K562 treated with DMSO at 1 percent for 24 hours (cell line): Measurements from ENCODE around the gene MZB1. TPM values are rescaled to one million over a fixed set of nuclear protein-coding genes. Genes with fewer than 3 reads are reported as not detected.

ENCODE experiments used
- total RNA-seq: library from RNA; unstranded; fragments of 300-600 nt; gene quantifications from 2 replicates; pipeline ENCODE4 v1.2.3, GENCODE V29; 2022; ENCODE audit warnings: low read depth; ENCODE audit not compliant: insufficient read depth

Gene MZB1, protein sequence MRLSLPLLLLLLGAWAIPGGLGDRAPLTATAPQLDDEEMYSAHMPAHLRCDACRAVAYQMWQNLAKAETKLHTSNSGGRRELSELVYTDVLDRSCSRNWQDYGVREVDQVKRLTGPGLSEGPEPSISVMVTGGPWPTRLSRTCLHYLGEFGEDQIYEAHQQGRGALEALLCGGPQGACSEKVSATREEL
- total RNA-seq, result 0.35 TPM in 1 of 2 replicates, not detected in the other

DNA sequence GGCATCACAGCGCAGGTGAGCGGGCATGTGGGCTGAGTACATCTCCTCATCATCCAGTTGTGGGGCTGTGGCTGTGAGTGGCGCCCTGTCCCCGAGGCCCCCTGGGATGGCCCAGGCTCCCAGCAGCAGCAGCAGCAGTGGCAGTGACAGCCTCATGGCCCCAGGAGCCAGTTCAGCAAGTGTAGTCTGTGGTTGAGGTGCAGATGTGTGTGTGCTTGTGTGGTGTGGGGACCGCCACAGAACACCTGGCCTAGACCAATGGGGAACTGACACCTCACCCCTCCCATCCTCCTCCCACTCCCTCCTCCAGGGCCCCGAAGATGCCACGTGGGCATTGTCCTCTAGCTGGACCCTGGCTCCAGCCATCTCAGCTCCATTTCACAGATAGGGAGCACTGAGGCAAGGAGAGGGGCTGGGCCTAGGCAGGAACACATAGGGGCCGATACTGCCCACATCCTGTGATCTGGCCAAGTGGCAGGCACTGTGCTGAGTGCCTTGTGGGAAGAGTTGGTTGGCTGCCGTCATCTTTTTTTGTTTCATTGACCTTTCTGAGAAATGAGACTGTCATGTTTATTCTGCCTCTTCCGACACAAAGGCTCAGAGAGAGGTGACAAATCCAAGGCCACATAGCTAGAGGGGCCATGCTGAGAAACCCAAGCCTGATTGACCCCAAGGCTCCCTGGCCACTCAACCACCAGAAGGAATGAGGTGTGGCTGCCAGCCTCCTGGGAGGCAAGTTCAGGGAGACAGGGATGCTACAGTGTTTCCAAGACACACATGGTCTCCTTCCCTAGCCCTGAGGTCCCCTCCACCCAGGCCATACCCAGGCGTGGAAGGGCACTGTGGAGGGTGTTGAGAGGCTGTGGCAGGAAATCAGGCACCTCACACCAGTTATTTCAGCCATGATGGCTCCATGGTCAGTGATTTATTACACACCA lies at the start of gene MZB1:
Gene MZB1, minus strand, starts transcription at position 213 of the 938 bp plus-strand sequence. Its CDS starts 57 bp downstream, at position 156.

DNA sequence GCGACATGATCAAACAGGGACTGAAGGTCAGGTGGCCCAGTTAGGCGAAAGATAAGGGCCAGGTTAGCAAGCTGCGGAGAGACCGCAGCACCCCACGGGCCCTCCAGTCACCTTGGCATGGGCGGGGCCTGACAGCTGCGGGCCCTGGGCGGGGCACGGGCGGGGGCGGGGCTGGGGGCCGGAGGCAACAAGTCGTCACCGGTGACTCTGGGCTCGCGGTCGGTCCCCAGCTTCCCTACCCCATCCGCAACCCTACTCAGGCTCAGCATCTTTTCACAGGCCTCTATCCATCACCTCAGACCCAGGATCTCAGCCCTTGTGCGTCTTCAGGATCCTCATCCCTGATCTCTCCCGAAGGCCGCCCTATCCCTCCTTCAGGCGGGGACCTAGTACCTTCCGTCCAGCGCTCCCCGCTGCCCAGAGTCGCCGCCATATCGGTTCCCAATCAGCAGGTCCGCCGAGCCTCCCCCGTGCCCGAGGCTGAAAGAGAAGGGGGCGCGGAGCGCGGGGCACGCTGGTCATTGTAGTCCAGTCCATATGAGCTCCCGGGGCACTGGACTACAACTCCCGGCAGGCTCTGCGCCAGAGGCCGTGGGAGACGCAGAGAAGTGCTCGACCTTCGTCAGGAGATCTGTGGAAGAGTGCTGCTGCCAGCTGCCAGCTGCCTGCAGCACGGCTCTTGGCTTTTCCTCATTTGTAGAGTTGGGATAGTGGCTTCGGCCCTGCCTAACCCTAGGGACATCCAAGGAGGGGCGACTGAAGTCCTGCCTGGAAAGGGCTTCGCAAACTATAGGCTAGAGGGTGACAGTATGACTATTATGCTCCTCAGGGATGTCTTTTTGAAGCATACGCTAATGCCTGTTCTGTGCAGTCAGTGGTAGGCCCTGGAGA lies 49.5 kb upstream of the MZB1 start, which contains the start of gene DNAJC18:
Gene DNAJC18, minus strand, starts transcription at position 513 of the 891 bp plus-strand sequence. Its CDS starts 80 bp downstream, at position 433.

DNA sequence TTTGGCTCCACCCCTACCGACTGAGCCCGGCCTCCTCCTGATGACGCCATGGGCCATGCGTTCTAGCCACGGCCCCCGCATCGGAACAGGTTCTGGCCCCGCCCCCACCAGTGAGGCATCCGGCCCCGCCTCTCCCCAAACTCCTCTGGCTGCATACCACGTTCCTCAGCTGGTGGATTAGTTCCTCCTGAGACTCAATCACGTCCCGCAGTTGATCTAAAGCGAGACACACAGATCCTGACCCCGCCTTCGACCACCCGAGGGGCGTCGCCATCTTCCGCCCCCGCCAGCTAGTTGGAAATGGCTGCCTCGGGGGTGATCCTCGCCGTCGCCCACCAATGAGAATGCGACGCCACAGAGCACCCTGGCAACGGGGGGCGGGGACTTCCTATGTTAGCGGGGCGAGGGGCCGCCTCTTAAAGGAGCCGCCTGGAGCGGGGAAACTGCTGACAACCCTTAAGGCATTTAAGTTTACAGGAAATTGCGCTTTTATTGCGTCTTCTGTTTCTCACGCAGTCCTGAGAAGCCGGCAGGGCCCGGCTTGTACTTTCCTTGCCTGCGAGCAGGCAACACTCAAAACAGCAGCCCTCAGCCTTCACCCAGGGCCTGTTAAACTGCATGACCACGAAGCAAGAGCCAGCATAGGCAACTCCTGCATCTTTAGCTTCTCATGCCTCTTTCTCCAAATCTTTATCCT lies 14.2 kb upstream of the MZB1 start, which contains the start of gene SPATA24:
Gene SPATA24, minus strand, starts transcription at position 303 of the 697 bp plus-strand sequence. Its CDS starts 29 bp downstream, at position 274.

GRCh38 chr5:139394654-139395566 lies 5.2 kb upstream of the MZB1 start, which contains the start of gene PROB1:
PROB1 (minus strand) TSS chr5:139395104; CDS start chr5:139395081, 23 bp downstream.

GRCh38 chr5:139383275-139383992 lies 6.3 kb downstream of the MZB1 start, which contains the start of gene SLC23A1:
SLC23A1 (minus strand) TSS chr5:139383297; CDS start chr5:139383253, 44 bp downstream.

GRCh38 chr5:139341689-139342422 lies 47.9 kb downstream of the MZB1 start, which contains the start of gene PAIP2:
PAIP2 (plus strand) TSS chr5:139341854; CDS start chr5:139363785, 21,931 bp downstream.

Other genes starting within 250 kb of the MZB1 start
- 48.5 and 52.6 TPM in 2 replicates for gene SIL1, start 191.5 kb downstream of the MZB1 start, total RNA-seq
- gene MATR3, start 96.2 kb downstream of the MZB1 start, total RNA-seq, result 90.5 and 99.3 TPM in 2 replicates
- gene PAIP2, start 48.1 kb downstream of the MZB1 start, total RNA-seq, result 92.0 and 105 TPM in 2 replicates
- 0.29 and 0.45 TPM in 2 replicates for gene SLC23A1, start 6.6 kb downstream of the MZB1 start, total RNA-seq
- gene PROB1, start 5.2 kb upstream of the MZB1 start, total RNA-seq, result 3.4 and 3.5 TPM in 2 replicates
- 5.0 and 7.1 TPM in 2 replicates for gene SPATA24, start 14.2 kb upstream of the MZB1 start, total RNA-seq
- gene DNAJC18, start 49.6 kb upstream of the MZB1 start, total RNA-seq, result 3.1 and 4.6 TPM in 2 replicates
- gene ECSCR, start 72.8 kb upstream of the MZB1 start, total RNA-seq, result not detected in 2 replicates
- gene SMIM33, start 81.1 kb upstream of the MZB1 start, total RNA-seq, result not detected in 2 replicates
- gene STING1, start 92.8 kb upstream of the MZB1 start, total RNA-seq, result 118 and 123 TPM in 2 replicates
- 97.0 and 102 TPM in 2 replicates for gene UBE2D2, start 171.4 kb upstream of the MZB1 start, total RNA-seq